CD4-positive, CD25-positive, alpha-beta regulatory T cell (primary cell): Measurements from ENCODE around the gene FXR1. TPM values are rescaled to one million over a fixed set of nuclear protein-coding genes. Genes with fewer than 3 reads are reported as not detected.

Experiments used
- ATAC-seq, 2 donors: fragments of 150-1000 bp; cut with Tn5 transposase; one replicate each; pipeline ENCODE4 v1.10.0; 2021; ENCODE audit warnings: low read depth in 2 of 2, moderate number of reproducible peaks in 2 of 2, moderate library complexity in 1 of 2
- DNase-seq, 3 donors: peaks; one replicate each; pipeline versions ENCODE4 v3.0.0 to v3.0.0-alpha.2; 2012 to 2022; ENCODE audit warnings: mixed read lengths in 1 of 3
- H3K27ac ChIP-seq: one replicate; pipeline ENCODE4 v1.7.0; 2013; ENCODE audit warnings: mild to moderate bottlenecking, low read length; ENCODE audit not compliant: insufficient read depth, poor library complexity, severe bottlenecking
- H3K27me3 ChIP-seq: one replicate; pipeline ENCODE4 v1.7.0; 2013; ENCODE audit warnings: low read length; ENCODE audit not compliant: control insufficient read depth, insufficient read depth
- H3K36me3 ChIP-seq: one replicate; pipeline ENCODE4 v1.7.0; 2013; ENCODE audit warnings: mild to moderate bottlenecking, low read length, moderate library complexity; ENCODE audit not compliant: control insufficient read depth, insufficient read depth
- H3K4me1 ChIP-seq: 2 replicates; pipeline ENCODE4 v1.7.0; 2013; ENCODE audit warnings: mild to moderate bottlenecking, low read length; ENCODE audit not compliant: insufficient read depth, control insufficient read depth, poor library complexity, severe bottlenecking
- H3K4me3 ChIP-seq: one replicate; pipeline ENCODE4 v1.7.0; 2013; ENCODE audit warnings: low read depth, mild to moderate bottlenecking, low read length, moderate library complexity
- H3K9me3 ChIP-seq, 2 experiments: 1 replicate in 1 of 2; 2 replicates in 1 of 2; pipeline ENCODE4 v1.7.0; 2013; ENCODE audit warnings: low read length in 2 of 2, mild to moderate bottlenecking in 1 of 2, moderate library complexity in 1 of 2; ENCODE audit not compliant: control insufficient read depth in 2 of 2
- H3K27ac Mint-ChIP-seq, 3 donors: one replicate each; pipeline ENCODE4 v1.8.0; 2020 to 2022; ENCODE audit warnings: mild to moderate bottlenecking in 3 of 3, mixed read lengths in 3 of 3, moderate library complexity in 2 of 3
- H3K27me3 Mint-ChIP-seq: one replicate; pipeline ENCODE4 v1.8.0; 2022; ENCODE audit warnings: mild to moderate bottlenecking, mixed read lengths
- H3K36me3 Mint-ChIP-seq: one replicate; pipeline ENCODE4 v1.8.0; 2020; ENCODE audit warnings: mixed read lengths
- H3K4me1 Mint-ChIP-seq, 4 donors: one replicate each; pipeline ENCODE4 v1.8.0; 2020 to 2022; ENCODE audit warnings: mixed read lengths in 4 of 4, mild to moderate bottlenecking in 1 of 4
- H3K4me3 Mint-ChIP-seq, 4 donors: one replicate each; pipeline ENCODE4 v1.8.0; 2020 to 2022; ENCODE audit warnings: mild to moderate bottlenecking in 4 of 4, mixed read lengths in 4 of 4, moderate library complexity in 3 of 4
- H3K9me3 Mint-ChIP-seq, 7 donors: one replicate each; pipeline ENCODE4 v1.8.0; 2020 to 2022; ENCODE audit warnings: mixed read lengths in 7 of 7, mild to moderate bottlenecking in 3 of 7, moderate library complexity in 2 of 7
- polyA plus RNA-seq, 4 donors: library from polyadenylated mRNA; unstranded; fragments of 300-500 nt; fragmentation: Illumina TruSeq; gene quantifications; one replicate each; pipeline ENCODE4 v1.2.3, GENCODE V29; 2021
- total RNA-seq: library from RNA; stranded (reverse); gene quantifications from one replicate; pipeline ENCODE4 v1.2.3, GENCODE V29; 2022

FXR1 gene
- total and polyA plus RNA-seq, 5 donors from 2014 or later = 45.9 to 146 (median 47.3) TPM

GRCh38 chr3:180947761-180948390 lies 35.4 kb downstream of the FXR1 start:
- H3K9me3 Mint-ChIP-seq = no peaks in the 10 kb centered on the region
- peaks cover 13 to 19% (median 14%) of the 10 kb centered on the region in 4 donors for H3K4me1 Mint-ChIP-seq
- DNase-seq (no peak), ATAC-seq (no peak)
- H3K36me3 ChIP-seq = peaks cover 74% of the 10 kb centered on the region
- H3K36me3 Mint-ChIP-seq = peaks cover 48% of the 10 kb centered on the region
- H3K27ac Mint-ChIP-seq = no peak overlapping the region
- no peaks in the 10 kb centered on the region for H3K27me3 Mint-ChIP-seq
- no peaks in the 10 kb centered on the region for H3K4me1 ChIP-seq
- no peak overlapping the region for H3K4me3 ChIP-seq
- no peaks in the 10 kb centered on the region for H3K27me3 ChIP-seq
- H3K4me3 Mint-ChIP-seq = no peak overlapping the region
- H3K27ac ChIP-seq = no peak overlapping the region
- H3K9me3 ChIP-seq = no peaks in the 10 kb centered on the region

- Mint-ChIP-seq H3K4me1 (peaks cover 4 to 13% (median 8%) of the 10 kb centered on the region in 4 donors), H3K4me3 (no peak overlapping the region), H3K27me3 (no peaks in the 10 kb centered on the region), H3K9me3 (peaks cover 0 to 3% (median 0%) of the 10 kb centered on the region in 7 donors), H3K27ac (no peak overlapping the region), H3K36me3 (peaks cover 51% of the 10 kb centered on the region)
- H3K27me3 ChIP-seq = no peaks in the 10 kb centered on the region
- H3K27ac ChIP-seq = no peak overlapping the region
- H3K36me3 ChIP-seq = peaks cover 82% of the 10 kb centered on the region
- DNase-seq = no peak
- no peaks in the 10 kb centered on the region for H3K9me3 ChIP-seq
- ATAC-seq = no peak
- no peaks in the 10 kb centered on the region for H3K4me1 ChIP-seq
- no peak overlapping the region for H3K4me3 ChIP-seq
These were observed 47.2 kb downstream of the FXR1 start for GRCh38 chr3:180959691-180960090.

GRCh38 chr3:180961087-180961486 lies 48.6 kb downstream of the FXR1 start:
- Mint-ChIP-seq H3K27me3 (no peaks in the 10 kb centered on the region), H3K36me3 (peaks cover 46% of the 10 kb centered on the region), H3K4me3 (no peak overlapping the region), H3K4me1 (peaks cover 4 to 13% (median 8%) of the 10 kb centered on the region in 4 donors), H3K27ac (no peak overlapping the region), H3K9me3 (peaks cover 0 to 3% (median 0%) of the 10 kb centered on the region in 7 donors)
- Histone ChIP-seq H3K27me3 (no peaks in the 10 kb centered on the region), H3K27ac (no peak overlapping the region), H3K36me3 (peaks cover 80% of the 10 kb centered on the region), H3K4me3 (no peak overlapping the region), H3K9me3 (no peaks in the 10 kb centered on the region), H3K4me1 (no peaks in the 10 kb centered on the region)
- ATAC-seq (peak in 1 of 2 donors; percentile 28), DNase-seq (no peak)

GRCh38 chr3:180961552-180961951 lies 49.1 kb downstream of the FXR1 start:
- peaks cover 3 to 13% (median 7%) of the 10 kb centered on the region in 4 donors for H3K4me1 Mint-ChIP-seq
- peaks cover 0 to 3% (median 0%) of the 10 kb centered on the region in 7 donors for H3K9me3 Mint-ChIP-seq
- peaks cover 78% of the 10 kb centered on the region for H3K36me3 ChIP-seq
- H3K36me3 Mint-ChIP-seq = peaks cover 44% of the 10 kb centered on the region
- no peaks in the 10 kb centered on the region for H3K4me1 ChIP-seq
- no peaks in the 10 kb centered on the region for H3K9me3 ChIP-seq
- peak overlapping the region; percentile 0 for H3K27ac ChIP-seq
- no peak overlapping the region for H3K4me3 ChIP-seq
- ATAC-seq (no peak), DNase-seq (no peak)
- no peak overlapping the region for H3K4me3 Mint-ChIP-seq
- H3K27ac Mint-ChIP-seq = no peak overlapping the region
- H3K27me3 Mint-ChIP-seq = no peaks in the 10 kb centered on the region
- no peaks in the 10 kb centered on the region for H3K27me3 ChIP-seq

GRCh38 chr3:180962530-180962929 lies 50.1 kb downstream of the FXR1 start:
- Histone ChIP-seq H3K9me3 (no peaks in the 10 kb centered on the region), H3K36me3 (peaks cover 71% of the 10 kb centered on the region), H3K27ac (no peak overlapping the region), H3K4me3 (no peak overlapping the region), H3K4me1 (no peaks in the 10 kb centered on the region), H3K27me3 (no peaks in the 10 kb centered on the region)
- no peak for DNase-seq
- H3K9me3 Mint-ChIP-seq = peaks cover 0 to 3% (median 0%) of the 10 kb centered on the region in 7 donors
- no peaks in the 10 kb centered on the region for H3K27me3 Mint-ChIP-seq
- peaks cover 39% of the 10 kb centered on the region for H3K36me3 Mint-ChIP-seq
- peak overlapping the region in 1 of 3 donors; percentile 24 for H3K27ac Mint-ChIP-seq
- no peak for ATAC-seq
- H3K4me1 Mint-ChIP-seq = peaks cover 3 to 13% (median 7%) of the 10 kb centered on the region in 4 donors
- H3K4me3 Mint-ChIP-seq = no peak overlapping the region

- peaks cover 27% of the 10 kb centered on the region for H3K36me3 Mint-ChIP-seq
- H3K36me3 ChIP-seq = peaks cover 61% of the 10 kb centered on the region
- H3K9me3 Mint-ChIP-seq = no peaks in the 10 kb centered on the region
These were observed 58.5 kb downstream of the FXR1 start for GRCh38 chr3:180970931-180971330.

GRCh38 chr3:180973543-180973942 lies 61.1 kb downstream of the FXR1 start:
- Histone ChIP-seq H3K4me1 (peaks cover 4% of the 10 kb centered on the region), H3K27me3 (no peaks in the 10 kb centered on the region), H3K36me3 (peaks cover 59% of the 10 kb centered on the region), H3K9me3 (no peaks in the 10 kb centered on the region), H3K27ac (no peak overlapping the region), H3K4me3 (no peak overlapping the region)
- Mint-ChIP-seq H3K4me3 (no peak overlapping the region), H3K36me3 (peaks cover 18% of the 10 kb centered on the region), H3K27me3 (no peaks in the 10 kb centered on the region), H3K4me1 (peaks cover 8 to 17% (median 14%) of the 10 kb centered on the region in 4 donors), H3K27ac (no peak overlapping the region), H3K9me3 (no peaks in the 10 kb centered on the region)
- DNase-seq = no peak
- ATAC-seq = no peak

More at GRCh38 chr3:180970931-180971330, 58.5 kb downstream of the FXR1 start:
- no peak overlapping the region for H3K27ac Mint-ChIP-seq
- no peak overlapping the region for H3K27ac ChIP-seq
- no peaks in the 10 kb centered on the region for H3K27me3 Mint-ChIP-seq
- ATAC-seq (no peak), DNase-seq (no peak)
- peaks cover 8 to 16% (median 14%) of the 10 kb centered on the region in 4 donors for H3K4me1 Mint-ChIP-seq
- H3K4me1 ChIP-seq = peaks cover 4% of the 10 kb centered on the region
- no peaks in the 10 kb centered on the region for H3K9me3 ChIP-seq
- H3K4me3 Mint-ChIP-seq = no peak overlapping the region
- H3K27me3 ChIP-seq = no peaks in the 10 kb centered on the region
- no peak overlapping the region for H3K4me3 ChIP-seq

GRCh38 chr3:180974286-180974685 lies 61.8 kb downstream of the FXR1 start:
- Histone ChIP-seq H3K4me1 (peaks cover 4% of the 10 kb centered on the region), H3K27me3 (no peaks in the 10 kb centered on the region), H3K4me3 (no peak overlapping the region), H3K36me3 (peaks cover 54% of the 10 kb centered on the region), H3K27ac (no peak overlapping the region), H3K9me3 (no peaks in the 10 kb centered on the region)
- H3K36me3 Mint-ChIP-seq = peaks cover 13% of the 10 kb centered on the region
- DNase-seq (no peak), ATAC-seq (no peak)
- H3K27me3 Mint-ChIP-seq = no peaks in the 10 kb centered on the region
- H3K9me3 Mint-ChIP-seq = no peaks in the 10 kb centered on the region
- peaks cover 8 to 17% (median 11%) of the 10 kb centered on the region in 4 donors for H3K4me1 Mint-ChIP-seq
- no peak overlapping the region for H3K4me3 Mint-ChIP-seq
- peak overlapping the region in 1 of 3 donors; percentile 75 for H3K27ac Mint-ChIP-seq
